ENCODE data around the gene MRPL47.

MRPL47 gene

DNA sequence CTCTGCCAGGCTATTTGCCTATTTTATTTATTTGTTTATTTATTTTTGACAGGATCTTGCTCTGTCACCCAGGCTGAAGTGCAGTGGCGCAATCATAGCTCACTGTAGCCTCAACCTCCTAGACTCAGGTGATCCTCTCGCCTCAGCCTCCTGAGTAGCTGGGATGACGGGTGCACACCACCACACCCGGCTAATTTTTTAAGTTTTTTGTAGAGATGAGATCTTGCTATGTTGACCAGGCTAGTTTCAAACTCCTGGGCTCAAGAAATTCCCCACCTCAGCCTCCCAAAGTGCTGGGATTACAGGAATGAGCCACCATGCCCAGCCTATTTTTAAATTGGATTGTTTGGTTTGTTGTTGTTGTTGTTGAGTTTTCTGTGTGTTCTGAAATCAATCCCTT, 5.6 kb upstream of the MRPL47 start:
- TF ChIP-seq, protein P1, sequence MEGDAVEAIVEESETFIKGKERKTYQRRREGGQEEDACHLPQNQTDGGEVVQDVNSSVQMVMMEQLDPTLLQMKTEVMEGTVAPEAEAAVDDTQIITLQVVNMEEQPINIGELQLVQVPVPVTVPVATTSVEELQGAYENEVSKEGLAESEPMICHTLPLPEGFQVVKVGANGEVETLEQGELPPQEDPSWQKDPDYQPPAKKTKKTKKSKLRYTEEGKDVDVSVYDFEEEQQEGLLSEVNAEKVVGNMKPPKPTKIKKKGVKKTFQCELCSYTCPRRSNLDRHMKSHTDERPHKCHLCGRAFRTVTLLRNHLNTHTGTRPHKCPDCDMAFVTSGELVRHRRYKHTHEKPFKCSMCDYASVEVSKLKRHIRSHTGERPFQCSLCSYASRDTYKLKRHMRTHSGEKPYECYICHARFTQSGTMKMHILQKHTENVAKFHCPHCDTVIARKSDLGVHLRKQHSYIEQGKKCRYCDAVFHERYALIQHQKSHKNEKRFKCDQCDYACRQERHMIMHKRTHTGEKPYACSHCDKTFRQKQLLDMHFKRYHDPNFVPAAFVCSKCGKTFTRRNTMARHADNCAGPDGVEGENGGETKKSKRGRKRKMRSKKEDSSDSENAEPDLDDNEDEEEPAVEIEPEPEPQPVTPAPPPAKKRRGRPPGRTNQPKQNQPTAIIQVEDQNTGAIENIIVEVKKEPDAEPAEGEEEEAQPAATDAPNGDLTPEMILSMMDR (conservative IDR thresholded peaks at IDR 0.05; ENCODE audit: low read depth, low read length): no peak
- no peak overlapping the region for H3K4me3 ChIP-seq (ENCODE audit: low read length)
- DNase-seq (ENCODE audit: low read depth): no peak

DNA sequence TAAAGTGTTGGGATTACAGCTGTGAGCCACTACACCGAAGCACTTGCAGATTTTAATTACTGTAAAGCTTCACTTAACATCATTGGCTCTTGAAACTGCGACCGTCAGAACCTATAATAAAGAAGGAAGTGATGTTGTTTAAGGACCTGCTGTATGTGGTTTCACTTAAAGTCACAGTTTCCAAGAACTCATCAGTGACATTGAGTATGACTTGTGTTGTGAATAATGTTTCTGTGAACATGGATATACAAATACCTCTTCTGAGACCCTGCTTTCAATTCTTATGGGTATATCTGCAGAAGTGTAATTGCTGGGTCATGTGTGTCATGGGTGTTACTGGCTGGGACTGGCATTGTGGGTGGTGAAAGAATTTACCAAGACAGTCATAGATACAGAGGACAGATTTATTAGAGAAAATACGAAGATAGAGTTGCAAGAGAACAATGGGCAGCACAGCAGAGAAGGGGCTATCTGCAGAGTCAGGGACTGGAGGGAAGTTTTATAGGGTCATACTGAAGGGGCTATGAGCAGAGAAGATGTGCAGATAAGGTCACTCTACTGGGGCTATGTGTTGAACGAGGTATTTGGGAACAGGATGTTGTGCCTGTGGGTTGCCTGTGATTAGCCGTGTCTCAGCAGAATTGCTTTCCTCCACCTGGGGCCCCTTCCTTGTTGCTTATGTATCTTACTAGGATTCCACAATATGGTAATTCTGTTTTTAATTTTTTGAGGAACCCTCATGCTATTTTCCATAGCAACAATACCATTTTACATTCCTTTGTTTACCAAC, 4.7 kb upstream of the MRPL47 start:
- TF ChIP-seq, protein P1 (conservative IDR thresholded peaks at IDR 0.05; ENCODE audit: low read depth, low read length): no peak
- no peak overlapping the region for H3K4me3 ChIP-seq (ENCODE audit: low read length)
- no peak for DNase-seq (ENCODE audit: low read depth)

- H3K4me3 ChIP-seq (ENCODE audit: low read length): no peak overlapping the region
- peak; percentile 47 for DNase-seq (ENCODE audit: low read depth)
- TF ChIP-seq, protein P1 (conservative IDR thresholded peaks at IDR 0.05; ENCODE audit: low read depth, low read length): no peak
These were observed 2.2 kb upstream of the MRPL47 start for GRCh38 chr3:179606534-179607085.

DNA sequence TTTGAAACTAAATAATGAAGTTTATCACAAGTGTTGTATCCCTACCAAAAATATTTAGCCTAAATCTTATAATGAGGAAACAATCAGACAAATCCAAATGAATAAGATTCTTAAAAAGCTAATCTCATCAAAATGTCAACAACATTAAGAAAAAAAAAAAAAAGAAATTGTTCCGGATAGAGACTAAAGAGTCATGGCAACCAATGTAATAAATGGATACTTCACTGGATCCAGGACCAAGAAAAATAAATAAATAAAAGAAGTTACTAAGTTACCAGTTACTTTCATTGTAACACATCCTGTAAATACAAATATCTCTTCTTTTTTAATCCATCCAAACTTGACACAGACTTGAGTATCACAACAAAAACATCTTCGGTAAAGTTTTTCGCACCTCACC, 607 bp downstream of the MRPL47 start:
- peak overlapping the region; percentile 75 for H3K4me3 ChIP-seq (ENCODE audit: low read length)

DNA sequence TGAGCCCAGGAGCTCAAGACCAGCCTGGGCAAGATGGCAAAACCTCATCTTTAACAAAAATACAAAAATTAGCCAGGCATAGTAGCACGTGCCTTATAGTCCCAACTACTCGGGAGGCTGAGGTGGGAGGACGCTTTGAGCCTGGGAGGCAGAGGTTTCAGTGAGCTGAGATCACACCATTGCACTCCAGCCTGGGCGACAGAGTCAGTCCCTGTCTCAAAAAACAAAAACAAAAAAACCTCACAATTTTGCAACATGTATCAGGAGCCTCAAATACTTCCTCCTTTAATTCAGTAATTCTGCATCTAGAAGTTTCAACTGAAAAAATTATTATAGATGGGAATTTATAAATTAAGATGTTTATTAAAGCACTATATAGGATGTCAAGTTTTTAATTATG, 1.1 kb downstream of the MRPL47 start:
- H3K4me3 ChIP-seq (ENCODE audit: low read length): peak overlapping the region; percentile 75
- TF ChIP-seq, protein P1 (conservative IDR thresholded peaks at IDR 0.05; ENCODE audit: low read depth, low read length): no peak
- no peak for DNase-seq (ENCODE audit: low read depth)

More for the DNA sequence above, 607 bp downstream of the MRPL47 start:
- TF ChIP-seq, protein P1 (conservative IDR thresholded peaks at IDR 0.05; ENCODE audit: low read depth, low read length): no peak
- DNase-seq (ENCODE audit: low read depth): no peak

DNA sequence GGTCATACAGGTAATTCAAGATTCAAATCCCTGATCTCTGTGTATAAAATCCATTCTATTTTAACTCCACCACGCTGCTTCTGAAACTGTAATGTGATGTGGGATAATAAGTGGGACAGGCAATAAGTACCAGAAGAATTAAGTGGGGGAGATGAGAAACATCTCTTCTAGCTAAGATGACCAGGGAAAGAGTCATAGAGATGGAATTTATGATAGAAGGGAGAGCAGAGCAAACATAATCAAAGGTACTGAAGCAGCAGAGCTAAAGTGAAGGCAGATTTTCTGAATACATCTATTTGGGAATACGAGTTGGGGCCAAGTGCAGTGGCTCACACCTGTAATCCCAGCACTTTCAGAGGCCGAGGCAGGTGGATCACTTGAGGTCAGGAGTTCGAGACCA, 4.9 kb downstream of the MRPL47 start:
- TF ChIP-seq, protein P1 (conservative IDR thresholded peaks at IDR 0.05; ENCODE audit: low read depth, low read length): no peak
- H3K4me3 ChIP-seq (ENCODE audit: low read length): no peak overlapping the region
- no peak for DNase-seq (ENCODE audit: low read depth)

- DNase-seq (ENCODE audit: low read depth): no peak
- TF ChIP-seq, protein P1 (conservative IDR thresholded peaks at IDR 0.05; ENCODE audit: low read depth, low read length): no peak
- H3K4me3 ChIP-seq (ENCODE audit: low read length): no peak overlapping the region
These were observed 13.1 kb downstream of the MRPL47 start for GRCh38 chr3:179591313-179591712.
